Measurements from ENCODE around the gene ZBTB22. TPM values are rescaled to one million over a fixed set of nuclear protein-coding genes. Genes with fewer than 3 reads are reported as not detected.
"Not testable (repeated sequence)": the region's sequence is repeated elsewhere in the genome, so short reads cannot be mapped to it uniquely, and the experiment has no call there.

ZBTB22 gene
- total RNA-seq, 1 experiment from 2014 or later = 9.2 TPM

DNA sequence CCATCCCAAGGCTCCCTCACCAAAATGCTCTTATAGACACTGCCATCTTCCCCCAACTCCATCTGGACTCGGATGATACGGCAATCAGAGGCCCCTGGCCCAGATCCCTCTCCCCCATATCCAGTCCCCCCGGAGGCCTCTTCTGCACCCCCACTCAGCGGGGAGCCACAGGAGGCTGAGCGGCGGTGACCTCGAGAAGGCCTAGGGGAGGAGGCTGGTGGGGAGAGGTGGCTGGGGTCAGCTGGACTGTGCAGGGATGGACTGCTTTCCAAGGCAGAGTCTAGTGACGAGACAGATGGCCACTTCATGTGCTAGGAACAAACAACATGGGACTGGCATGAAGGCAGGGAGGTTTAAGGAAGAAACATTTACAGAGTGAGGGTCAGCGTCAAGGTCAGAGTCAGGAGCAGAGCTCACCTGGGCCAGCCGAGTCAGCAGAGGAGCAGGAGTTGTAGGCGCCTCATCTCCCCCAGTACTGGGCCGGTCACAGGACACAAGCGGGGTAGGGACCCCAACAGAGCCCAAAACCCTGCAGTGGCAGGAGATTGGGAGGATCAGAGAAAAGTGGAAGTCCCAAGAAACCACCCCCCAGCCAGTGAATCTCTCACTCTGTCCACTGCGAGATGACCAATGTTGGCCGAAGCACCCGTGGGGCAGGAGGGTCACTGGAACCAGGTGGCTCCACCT lies 24.4 kb downstream of the ZBTB22 start:
- in situ Hi-C loops (cut with HindIII; ENCODE audit: low pct_unique_long_range_greater_than_20kb, low sequenced_read_pairs) = no loop called here
- DNase-seq (ENCODE audit: low read depth, low spot score) = no peak

DNA sequence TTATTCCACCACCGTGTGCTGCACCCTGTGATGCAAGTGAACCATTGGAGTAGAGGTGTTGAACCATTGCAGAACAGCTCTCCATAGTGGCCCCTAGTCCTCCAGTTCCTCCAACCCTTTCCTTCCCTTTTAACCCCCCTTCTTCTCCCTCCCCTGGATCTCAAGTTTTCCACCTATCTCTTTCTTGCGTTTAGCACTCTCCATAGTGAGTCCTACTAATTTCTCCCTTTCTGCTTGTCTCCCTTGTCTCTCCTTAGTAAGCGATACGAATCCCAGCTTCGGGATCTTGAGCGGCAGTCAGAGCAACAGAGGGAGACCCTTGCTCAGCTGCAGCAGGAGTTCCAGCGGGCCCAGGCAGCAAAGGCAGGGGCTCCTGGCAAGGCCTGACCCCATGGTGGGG lies 27.1 kb downstream of the ZBTB22 start:
- in situ Hi-C loops (cut with HindIII; ENCODE audit: low pct_unique_long_range_greater_than_20kb, low sequenced_read_pairs) = no loop called here
- DNase-seq (ENCODE audit: low read depth, low spot score) = no peak

DNA sequence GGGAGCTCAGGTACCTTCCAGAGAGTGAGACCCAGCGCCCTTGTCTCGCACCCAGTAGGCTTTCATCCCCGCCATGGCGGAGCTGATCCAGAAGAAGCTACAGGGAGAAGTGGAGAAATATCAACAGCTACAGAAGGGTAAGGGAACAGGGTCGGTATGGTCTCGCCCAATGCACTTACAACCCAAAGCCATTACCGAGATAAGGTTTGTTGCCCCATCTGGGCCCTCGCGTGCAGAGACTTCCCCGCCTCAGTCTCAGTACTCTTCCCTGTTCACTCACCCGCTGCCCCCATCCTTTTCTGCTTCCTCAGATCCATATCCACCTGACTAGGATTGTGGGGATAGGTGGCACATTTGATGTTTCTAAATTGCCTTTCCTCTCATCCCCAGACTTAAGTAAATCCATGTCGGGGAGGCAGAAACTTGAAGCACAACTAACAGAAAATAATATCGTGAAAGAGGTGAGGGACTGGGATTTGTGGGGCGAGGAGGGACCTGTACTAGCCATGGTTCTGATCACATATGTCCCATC lies 27.7 kb downstream of the ZBTB22 start:
- in situ Hi-C loops (cut with HindIII; ENCODE audit: low pct_unique_long_range_greater_than_20kb, low sequenced_read_pairs) = no loop called here
- DNase-seq (ENCODE audit: low read depth, low spot score) = no peak

DNA sequence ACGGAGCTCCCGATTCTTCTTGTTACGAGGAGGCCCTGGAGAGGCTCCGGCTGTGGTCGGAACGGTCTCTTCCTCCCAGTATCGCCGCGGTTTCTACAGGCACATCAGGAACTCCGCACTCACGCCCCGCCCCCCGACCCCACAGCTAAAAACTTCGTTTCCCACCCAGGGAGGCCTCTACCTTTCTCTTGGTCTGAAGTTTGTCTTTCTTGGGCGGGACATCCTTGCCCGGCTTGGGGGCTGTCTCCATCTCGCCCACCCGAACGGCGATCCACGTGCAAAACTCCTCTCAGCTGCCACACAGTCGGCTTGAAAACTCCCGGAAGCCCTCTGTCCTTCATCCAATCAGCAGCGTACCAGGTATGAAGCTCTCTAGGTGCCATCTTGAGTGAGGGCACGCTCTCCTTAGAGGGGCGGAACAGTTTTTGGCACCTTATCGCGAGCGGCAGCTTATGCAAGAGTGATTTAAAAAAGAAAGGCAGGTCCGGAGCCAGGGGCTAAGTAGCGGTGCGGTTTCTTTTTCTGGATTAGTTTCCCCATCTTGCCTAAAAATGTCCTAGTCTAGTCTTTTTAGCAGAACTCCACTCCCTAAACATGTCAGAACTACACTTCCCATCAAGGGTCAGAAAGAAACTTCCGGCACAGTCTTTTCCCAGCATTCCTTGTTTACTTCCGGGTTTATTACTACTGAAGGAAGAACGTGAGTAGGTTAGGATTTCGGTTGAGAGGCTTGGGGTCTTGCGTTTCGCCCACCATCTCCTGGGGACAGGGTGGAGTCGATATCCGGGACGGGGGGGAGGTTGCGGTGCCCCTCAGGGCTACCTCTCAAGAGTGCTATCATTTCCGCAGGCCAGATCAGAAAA lies 28.4 kb downstream of the ZBTB22 start, which contains the start of the genes PFDN6 and WDR46:
PFDN6 (plus strand) TSS at position 681 of the 863 bp plus-strand sequence. CDS start 256 bp downstream, outside the sequence.
WDR46 (minus strand) TSS at position 319 of the 863 bp plus-strand sequence; CDS start at position 250, 69 bp downstream.
- in situ Hi-C loops (cut with HindIII; ENCODE audit: low pct_unique_long_range_greater_than_20kb, low sequenced_read_pairs) = no loop called here
- peak; percentile 92 for DNase-seq (ENCODE audit: low read depth, low spot score)

DNA sequence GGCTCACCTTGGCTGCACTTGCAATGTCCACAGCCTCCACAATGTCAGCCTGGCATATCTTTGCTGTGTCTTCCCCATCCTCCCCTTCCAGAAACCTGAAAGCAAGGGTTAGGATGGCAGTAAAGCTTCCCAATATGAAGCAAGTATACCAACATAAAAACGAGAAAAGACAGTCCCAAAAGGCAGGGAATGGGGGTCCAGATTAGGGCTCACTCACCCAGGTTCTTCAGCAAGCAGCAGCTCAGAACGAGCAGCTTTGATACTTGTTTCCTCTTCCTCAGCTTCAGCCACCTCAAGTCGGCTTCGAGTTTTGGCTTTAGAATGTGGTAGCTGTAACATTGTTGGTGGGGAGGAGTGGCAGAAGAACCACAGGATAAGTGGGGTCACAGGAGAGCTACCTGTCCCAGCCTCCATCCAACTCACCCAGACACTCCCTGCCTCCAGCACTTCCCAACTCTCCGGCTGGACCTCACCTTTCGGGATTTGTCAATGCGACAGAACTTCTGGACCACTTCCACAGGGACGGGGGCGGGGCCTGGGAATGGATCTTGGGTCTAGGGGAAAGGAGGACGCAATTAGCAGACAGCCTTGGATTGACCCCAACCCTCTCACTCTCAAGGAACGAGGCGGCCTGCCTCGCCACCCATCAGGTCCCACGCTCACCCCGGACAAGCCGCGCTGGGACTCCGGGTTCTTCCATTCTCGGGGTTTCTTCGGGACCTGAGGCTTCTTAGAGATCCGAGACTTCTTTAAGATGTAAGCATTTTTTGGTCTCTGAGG lies 29.2 kb downstream of the ZBTB22 start:
- in situ Hi-C loops (cut with HindIII; ENCODE audit: low pct_unique_long_range_greater_than_20kb, low sequenced_read_pairs) = no loop called here
- no peak for DNase-seq (ENCODE audit: low read depth, low spot score)

DNA sequence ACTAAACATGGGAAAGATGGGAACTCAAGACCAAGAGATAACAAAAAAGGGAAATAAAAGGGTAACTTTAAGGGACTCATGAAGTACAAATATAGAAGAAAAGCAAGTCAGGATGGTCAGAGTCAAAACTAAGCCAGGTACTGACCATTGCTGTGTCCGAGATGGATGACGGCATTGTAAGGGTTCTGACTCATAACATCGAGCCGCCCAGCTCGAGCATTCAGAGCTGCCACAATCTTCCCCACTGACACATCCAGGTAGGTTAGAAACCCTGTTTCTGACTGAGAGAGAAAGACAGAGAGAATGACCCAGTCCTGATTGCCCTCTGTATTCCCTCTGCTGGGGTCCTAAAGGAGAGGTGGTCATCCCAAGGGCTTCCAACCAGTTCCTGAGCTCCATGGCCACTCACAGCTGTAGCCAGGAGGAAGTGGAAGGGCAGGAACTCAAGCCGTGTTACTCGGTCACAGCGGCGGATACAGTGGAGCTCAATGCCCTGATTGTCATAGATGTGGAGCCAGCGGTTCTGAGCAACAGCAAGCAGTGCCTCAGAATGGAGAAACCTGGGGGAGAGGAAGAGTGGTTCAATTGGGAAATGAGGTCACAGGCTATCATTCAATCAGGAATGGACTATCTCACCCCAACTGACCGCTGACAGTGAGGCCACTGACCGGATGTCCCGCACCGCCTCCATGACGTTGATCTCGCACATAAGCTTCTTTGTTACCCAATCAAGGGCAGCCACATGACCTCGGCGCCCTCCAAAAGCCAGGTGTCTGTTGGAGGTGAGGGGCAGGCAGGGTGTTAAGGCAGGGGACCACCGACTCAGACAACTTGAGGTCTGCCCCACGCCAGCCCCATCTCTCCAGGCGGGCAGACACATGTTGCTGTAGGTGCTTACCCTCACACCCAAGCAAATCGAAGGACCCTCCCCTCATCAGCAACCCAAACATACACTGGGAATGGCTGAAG lies 30.3 kb downstream of the ZBTB22 start:
- peak; percentile 57 for DNase-seq (ENCODE audit: low read depth, low spot score)
- in situ Hi-C loops (cut with HindIII; ENCODE audit: low pct_unique_long_range_greater_than_20kb, low sequenced_read_pairs) = no loop called here

DNA sequence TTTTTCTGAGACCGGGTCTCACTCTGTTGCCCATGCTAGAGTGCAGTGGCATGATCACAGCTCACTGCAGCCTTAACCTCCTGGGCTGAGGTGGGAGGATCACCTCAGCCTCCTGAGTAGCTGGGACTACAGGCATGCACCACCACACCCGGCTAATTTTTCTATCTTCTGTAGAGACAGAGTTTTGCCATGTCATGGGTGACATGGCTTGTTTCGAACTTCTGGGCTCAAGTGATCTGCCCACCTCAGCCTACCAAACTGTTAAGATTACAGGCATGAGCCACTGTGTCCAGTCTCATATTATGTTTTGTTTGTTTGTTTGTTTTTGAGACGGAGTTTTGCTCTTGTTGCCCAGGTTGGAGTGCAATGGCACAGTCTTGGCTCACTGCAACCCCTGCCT lies 32.3 kb downstream of the ZBTB22 start:
- in situ Hi-C loops (cut with HindIII; ENCODE audit: low pct_unique_long_range_greater_than_20kb, low sequenced_read_pairs); DNase-seq (ENCODE audit: low read depth, low spot score): not testable (repeated sequence)

DNA sequence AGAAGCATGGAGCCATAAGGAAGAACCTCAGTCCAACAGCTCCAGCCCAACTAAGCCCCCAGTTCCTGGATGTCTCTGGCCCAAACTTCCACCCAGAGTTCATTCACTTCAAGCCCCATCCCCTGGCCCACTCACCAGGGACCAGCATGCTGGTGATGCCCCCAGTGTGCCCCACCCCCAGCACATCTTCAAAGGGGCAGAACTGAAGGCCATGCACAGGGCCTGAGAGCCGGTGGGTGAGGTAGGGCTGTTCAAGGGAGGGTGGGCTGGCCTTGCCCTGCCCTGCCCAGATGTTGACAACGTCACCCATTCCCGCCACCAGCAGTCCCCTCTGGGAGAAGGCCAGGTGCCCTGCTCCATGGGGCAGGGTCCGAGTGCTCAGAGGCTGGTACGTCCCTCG lies 37.0 kb downstream of the ZBTB22 start:
- in situ Hi-C loops (cut with HindIII; ENCODE audit: low pct_unique_long_range_greater_than_20kb, low sequenced_read_pairs) = no loop called here

DNA sequence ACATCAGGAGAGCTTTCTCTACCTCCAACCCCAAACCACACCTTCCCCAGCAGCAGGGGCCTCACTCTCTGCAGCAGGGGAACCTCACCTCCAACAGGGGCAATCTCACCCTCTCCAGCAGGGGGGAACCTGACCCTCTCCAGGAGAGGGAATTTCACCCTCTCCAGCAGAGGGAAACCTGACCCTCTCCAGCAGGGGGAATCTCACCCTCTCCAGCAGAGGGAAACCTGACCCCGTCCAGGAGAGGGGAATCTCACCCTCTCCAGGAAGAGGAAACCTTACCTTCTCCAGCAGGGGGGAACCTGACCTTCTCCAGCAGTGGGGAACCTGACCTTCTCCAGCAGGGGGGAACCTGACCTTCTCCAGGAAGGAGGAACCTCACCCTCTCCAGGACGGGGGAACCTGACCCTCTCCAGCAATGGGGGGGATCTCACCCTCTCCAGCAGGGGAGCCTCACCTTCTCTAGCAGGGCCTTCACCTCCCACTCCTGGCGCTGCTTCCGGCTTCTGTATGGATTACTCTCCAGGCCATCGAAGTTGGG lies 37.5 kb downstream of the ZBTB22 start:
- in situ Hi-C loops (cut with HindIII; ENCODE audit: low pct_unique_long_range_greater_than_20kb, low sequenced_read_pairs) = no loop called here
- peak; percentile 86 for DNase-seq (ENCODE audit: low read depth, low spot score)

More for the DNA sequence above, 37.0 kb downstream of the ZBTB22 start:
- DNase-seq (ENCODE audit: low read depth, low spot score) = no peak

DNA sequence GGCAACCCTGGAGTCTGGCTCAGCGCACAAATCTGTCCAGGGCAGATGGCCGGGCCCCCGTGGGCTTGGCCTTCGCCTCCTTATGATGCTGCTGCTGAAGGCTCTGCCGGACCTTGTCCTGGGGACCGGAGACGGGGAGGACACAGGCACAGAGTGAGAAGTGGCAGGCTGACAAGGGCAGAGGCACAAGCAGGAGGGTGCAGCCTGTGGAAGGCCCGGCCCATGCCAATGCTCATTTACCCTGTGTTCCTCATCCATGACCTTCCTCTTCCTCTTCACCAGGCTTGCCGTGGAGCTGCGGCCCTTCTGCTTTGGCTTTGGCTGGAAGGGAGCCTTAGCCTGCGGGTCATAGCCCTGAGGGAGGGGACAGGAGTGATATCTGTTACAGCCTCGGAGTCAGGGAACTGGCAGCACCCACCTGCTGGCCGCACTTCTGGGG lies 38.3 kb downstream of the ZBTB22 start:
- in situ Hi-C loops (cut with HindIII; ENCODE audit: low pct_unique_long_range_greater_than_20kb, low sequenced_read_pairs) = no loop called here
- no peak for DNase-seq (ENCODE audit: low read depth, low spot score)

DNA sequence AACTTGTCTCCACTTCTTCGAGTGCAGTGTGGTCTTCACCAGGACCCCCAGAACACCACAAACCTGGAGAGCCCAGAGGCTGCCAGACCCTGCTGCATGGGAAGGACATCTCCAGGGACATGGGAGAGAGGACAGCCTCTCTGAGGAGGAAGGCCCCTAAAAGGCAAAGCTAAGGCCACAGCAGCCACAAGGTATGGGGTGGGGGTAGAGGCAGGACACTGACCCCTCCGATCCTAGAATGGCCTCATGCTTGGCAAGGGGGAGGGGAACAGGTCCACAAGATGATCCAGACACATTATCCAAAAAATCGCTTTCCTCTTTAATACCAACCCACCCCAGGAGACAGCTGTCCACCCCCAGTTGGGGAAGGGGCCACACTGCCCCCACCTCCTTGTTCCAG lies 38.7 kb downstream of the ZBTB22 start:
- in situ Hi-C loops (cut with HindIII; ENCODE audit: low pct_unique_long_range_greater_than_20kb, low sequenced_read_pairs) = no loop called here
- DNase-seq (ENCODE audit: low read depth, low spot score) = no peak

DNA sequence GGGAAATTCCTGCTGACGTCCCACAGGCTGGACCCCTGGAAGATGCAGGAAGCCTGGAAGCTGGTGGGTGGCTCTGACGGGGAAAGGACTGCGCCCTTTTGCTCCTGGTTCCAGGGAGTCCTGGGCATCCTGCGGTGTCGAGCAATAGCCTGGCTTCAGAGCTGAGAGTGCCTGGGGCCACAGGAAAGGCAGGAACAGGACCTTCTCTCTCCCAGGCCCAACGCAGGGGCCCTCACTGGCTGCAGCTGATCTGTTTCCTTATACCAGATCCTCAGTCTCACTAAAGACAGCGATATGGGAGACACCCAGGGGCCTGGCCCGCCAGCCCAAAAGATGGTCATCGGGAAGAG lies 39.2 kb downstream of the ZBTB22 start:
- no peak for DNase-seq (ENCODE audit: low read depth, low spot score)
- in situ Hi-C loops (cut with HindIII; ENCODE audit: low pct_unique_long_range_greater_than_20kb, low sequenced_read_pairs) = no loop called here

DNA sequence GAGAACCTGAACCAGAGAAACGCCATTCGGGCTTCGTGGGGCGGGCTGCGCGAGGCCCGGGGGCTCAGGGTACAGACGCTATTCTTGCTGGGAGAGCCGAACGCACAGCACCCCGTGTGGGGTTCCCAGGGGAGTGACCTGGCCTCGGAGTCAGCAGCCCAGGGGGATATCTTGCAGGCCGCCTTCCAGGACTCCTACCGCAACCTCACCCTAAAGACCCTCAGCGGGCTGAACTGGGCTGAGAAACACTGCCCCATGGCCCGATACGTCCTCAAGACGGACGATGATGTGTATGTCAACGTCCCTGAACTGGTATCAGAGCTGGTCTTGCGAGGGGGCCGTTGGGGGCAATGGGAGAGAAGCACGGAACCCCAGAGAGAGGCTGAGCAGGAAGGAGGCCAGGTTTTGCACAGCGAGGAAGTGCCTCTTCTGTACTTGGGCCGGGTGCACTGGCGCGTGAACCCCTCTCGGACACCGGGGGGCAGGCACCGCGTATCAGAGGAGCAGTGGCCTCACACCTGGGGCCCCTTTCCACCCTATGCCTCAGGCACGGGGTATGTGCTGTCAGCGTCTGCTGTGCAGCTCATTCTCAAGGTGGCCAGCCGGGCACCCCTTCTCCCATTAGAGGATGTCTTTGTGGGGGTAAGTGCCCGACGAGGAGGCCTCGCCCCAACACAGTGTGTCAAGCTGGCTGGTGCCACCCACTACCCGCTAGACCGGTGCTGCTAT lies 39.7 kb downstream of the ZBTB22 start:
- no peak for DNase-seq (ENCODE audit: low read depth, low spot score)
- in situ Hi-C loops (cut with HindIII; ENCODE audit: low pct_unique_long_range_greater_than_20kb, low sequenced_read_pairs) = no loop called here

DNA sequence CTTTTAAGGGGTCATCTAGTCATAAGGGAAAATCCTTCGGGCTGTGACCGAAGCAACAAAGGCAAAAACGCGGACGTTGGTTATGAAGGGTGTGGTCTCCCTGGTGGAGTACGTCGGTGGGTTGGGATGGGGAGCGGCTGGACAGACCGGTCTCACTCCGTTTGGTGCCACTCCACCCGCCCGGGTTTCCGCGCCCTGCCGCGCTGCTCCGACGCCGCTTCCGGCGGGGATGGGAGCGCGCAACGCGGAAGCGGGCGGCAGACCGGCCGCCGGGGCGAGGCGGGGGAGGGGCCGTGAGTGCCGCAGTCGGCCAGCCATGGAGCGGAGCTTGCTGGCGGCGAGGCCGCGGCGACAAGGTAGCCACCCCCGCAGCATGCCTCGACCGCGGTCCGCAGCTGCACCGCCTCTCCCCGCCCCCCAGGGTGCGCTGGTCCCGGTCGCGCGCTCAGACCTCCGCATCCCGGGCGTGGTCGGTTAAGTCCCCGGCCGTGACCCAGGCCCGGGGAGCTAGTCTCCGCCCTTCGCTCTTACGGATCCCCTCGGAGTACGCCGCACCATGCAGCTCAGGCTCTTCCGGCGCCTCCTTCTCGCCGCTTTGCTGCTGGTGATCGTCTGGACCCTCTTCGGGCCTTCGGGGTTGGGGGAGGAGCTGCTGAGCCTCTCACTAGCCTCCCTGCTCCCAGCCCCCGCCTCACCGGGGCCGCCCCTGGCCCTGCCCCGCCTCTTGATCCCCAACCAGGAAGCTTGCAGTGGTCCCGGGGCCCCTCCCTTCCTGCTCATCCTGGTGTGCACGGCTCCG lies 40.5 kb downstream of the ZBTB22 start, which contains the start of gene B3GALT4:
B3GALT4 (plus strand) TSS at position 260 of the 799 bp plus-strand sequence; CDS start at position 557, 297 bp downstream.
- peak; percentile 65 for DNase-seq (ENCODE audit: low read depth, low spot score)
- in situ Hi-C loops (cut with HindIII; ENCODE audit: low pct_unique_long_range_greater_than_20kb, low sequenced_read_pairs) = no loop called here

DNA sequence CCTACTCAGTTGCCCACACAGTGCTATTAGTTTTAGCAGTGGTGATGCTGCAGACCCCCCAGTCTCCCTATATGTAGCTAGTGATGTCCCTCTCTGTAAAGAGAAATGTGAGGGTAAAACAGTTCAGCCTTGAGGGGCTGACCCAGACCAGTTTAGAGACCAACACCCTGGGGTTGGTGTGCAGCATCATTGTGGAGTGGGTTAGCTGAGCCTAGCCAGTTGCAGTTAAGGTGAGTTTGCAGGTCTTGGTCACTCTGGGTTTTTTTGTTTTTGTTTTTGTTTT lies 41.0 kb downstream of the ZBTB22 start:
- DNase-seq (ENCODE audit: low read depth, low spot score) = no peak
- in situ Hi-C loops (cut with HindIII; ENCODE audit: low pct_unique_long_range_greater_than_20kb, low sequenced_read_pairs) = no loop called here
